SU-DHL-6 (cell line): Measurements from ENCODE around the gene OTUD7B.

Experiments used
- H2AFZ ChIP-seq: fragments of 200-600 bp; sonication (generic); 2 replicates; pipeline ENCODE4 v1.6.1; 2014; ENCODE audit warnings: low read depth, mild to moderate bottlenecking, moderate library complexity, mixed read lengths, antibody characterized with exemption, low read length; ENCODE audit not compliant: severe bottlenecking
- H3F3A ChIP-seq: fragments of 200-600 bp; shearing (Covaris generic); 2 replicates; pipeline ENCODE4 v1.6.0; 2016; ENCODE audit warnings: antibody characterized with exemption, mild to moderate bottlenecking; ENCODE audit not compliant: insufficient read depth
- H3K27ac ChIP-seq: fragments of 200-600 bp; sonication (generic); 2 replicates; pipeline ENCODE4 v1.5.1; 2016; ENCODE audit warnings: low read depth, mild to moderate bottlenecking, low read length, moderate library complexity, mixed read lengths
- H3K27me3 ChIP-seq: fragments of 200-600 bp; sonication (generic), shearing (Covaris generic); 2 replicates; pipeline ENCODE4 v1.6.0; 2014; ENCODE audit warnings: mild to moderate bottlenecking, low read length
- H3K36me3 ChIP-seq: fragments of 200-600 bp; sonication (generic); 2 replicates; pipeline ENCODE4 v1.6.1; 2014; ENCODE audit warnings: mild to moderate bottlenecking, low read length, mixed read lengths
- H3K4me2 ChIP-seq: fragments of 300-600, 200-600 bp; shearing (Covaris generic), sonication (generic); 2 replicates; pipeline ENCODE4 v1.6.0; 2014; ENCODE audit warnings: low read length, low read depth, mild to moderate bottlenecking; ENCODE audit not compliant: poor library complexity, severe bottlenecking
- H3K4me3 ChIP-seq: fragments of 200-600 bp; sonication (generic); 2 replicates; pipeline ENCODE4 v1.5.1; 2014; ENCODE audit warnings: antibody characterized with exemption, low read length, mild to moderate bottlenecking, mixed read lengths; ENCODE audit not compliant: insufficient read depth, poor library complexity, severe bottlenecking
- H3K79me2 ChIP-seq: fragments of 200-600 bp; sonication (generic); 2 replicates; pipeline ENCODE4 v1.6.1; 2014; ENCODE audit warnings: mild to moderate bottlenecking, low read length, moderate library complexity; ENCODE audit not compliant: insufficient read depth
- H3K9ac ChIP-seq: fragments of 200-600 bp; sonication (generic); 2 replicates; pipeline ENCODE4 v1.7.0; 2014; ENCODE audit warnings: mild to moderate bottlenecking, low read length
- H3K9me2 ChIP-seq: fragments of 200-600 bp; sonication (generic); replicated peaks from 2 replicates; pipeline ENCODE4 v1.6.1; 2014; ENCODE audit warnings: low read length; ENCODE audit not compliant: insufficient read depth
- H3K9me3 ChIP-seq: fragments of 200-600 bp; sonication (generic); 2 replicates; pipeline ENCODE4 v1.6.1; 2014; ENCODE audit warnings: low read length, mixed read lengths; ENCODE audit not compliant: insufficient read depth
- H4K20me1 ChIP-seq: fragments of 200-600 bp; sonication (generic); 2 replicates; pipeline ENCODE4 v1.6.1; 2014; ENCODE audit warnings: low read depth, mild to moderate bottlenecking, antibody characterized with exemption, low read length, moderate library complexity, mixed read lengths
- EZH2phosphoT487 ChIP-seq: fragments of 200-600 bp; sonication (generic), shearing (Covaris generic); conservative IDR thresholded peaks from 2 replicates; pipeline ENCODE4 v1.6.1; 2018; ENCODE audit warnings: mild to moderate bottlenecking, antibody characterized with exemption, low read length, moderate library complexity, mixed read lengths
- TF ChIP-seq, protein P1 (sequence below): fragments of 200-600 bp; sonication (generic); IDR thresholded peaks from one replicate; pipeline ENCODE4 v1.5.1; 2017; ENCODE audit warnings: antibody characterized with exemption, mild to moderate bottlenecking, low read length, moderate library complexity; ENCODE audit not compliant: insufficient read depth, poor library complexity, severe bottlenecking

OTUD7B gene

GRCh38 chr1:149978547-149979023 lies 31.9 kb downstream of the OTUD7B start:
- H3K4me3 ChIP-seq = no peak overlapping the region
- H3K9ac ChIP-seq = no peak overlapping the region
- TF ChIP-seq, protein P1, sequence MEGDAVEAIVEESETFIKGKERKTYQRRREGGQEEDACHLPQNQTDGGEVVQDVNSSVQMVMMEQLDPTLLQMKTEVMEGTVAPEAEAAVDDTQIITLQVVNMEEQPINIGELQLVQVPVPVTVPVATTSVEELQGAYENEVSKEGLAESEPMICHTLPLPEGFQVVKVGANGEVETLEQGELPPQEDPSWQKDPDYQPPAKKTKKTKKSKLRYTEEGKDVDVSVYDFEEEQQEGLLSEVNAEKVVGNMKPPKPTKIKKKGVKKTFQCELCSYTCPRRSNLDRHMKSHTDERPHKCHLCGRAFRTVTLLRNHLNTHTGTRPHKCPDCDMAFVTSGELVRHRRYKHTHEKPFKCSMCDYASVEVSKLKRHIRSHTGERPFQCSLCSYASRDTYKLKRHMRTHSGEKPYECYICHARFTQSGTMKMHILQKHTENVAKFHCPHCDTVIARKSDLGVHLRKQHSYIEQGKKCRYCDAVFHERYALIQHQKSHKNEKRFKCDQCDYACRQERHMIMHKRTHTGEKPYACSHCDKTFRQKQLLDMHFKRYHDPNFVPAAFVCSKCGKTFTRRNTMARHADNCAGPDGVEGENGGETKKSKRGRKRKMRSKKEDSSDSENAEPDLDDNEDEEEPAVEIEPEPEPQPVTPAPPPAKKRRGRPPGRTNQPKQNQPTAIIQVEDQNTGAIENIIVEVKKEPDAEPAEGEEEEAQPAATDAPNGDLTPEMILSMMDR = no peak
- TF ChIP-seq EZH2phosphoT487 = no peak
- H3K9me3 ChIP-seq = no peaks in the 10 kb centered on the region
- H2AFZ ChIP-seq = no peak overlapping the region
- H4K20me1 ChIP-seq = no peaks in the 10 kb centered on the region
- H3K27ac ChIP-seq = no peak overlapping the region
- no peaks in the 10 kb centered on the region for H3K9me2 ChIP-seq
- H3K27me3 ChIP-seq = no peaks in the 10 kb centered on the region
- no peak overlapping the region for H3K4me2 ChIP-seq
- H3F3A ChIP-seq = no peaks in the 10 kb centered on the region
- no peaks in the 10 kb centered on the region for H3K36me3 ChIP-seq
- no peaks in the 10 kb centered on the region for H3K79me2 ChIP-seq

DNA sequence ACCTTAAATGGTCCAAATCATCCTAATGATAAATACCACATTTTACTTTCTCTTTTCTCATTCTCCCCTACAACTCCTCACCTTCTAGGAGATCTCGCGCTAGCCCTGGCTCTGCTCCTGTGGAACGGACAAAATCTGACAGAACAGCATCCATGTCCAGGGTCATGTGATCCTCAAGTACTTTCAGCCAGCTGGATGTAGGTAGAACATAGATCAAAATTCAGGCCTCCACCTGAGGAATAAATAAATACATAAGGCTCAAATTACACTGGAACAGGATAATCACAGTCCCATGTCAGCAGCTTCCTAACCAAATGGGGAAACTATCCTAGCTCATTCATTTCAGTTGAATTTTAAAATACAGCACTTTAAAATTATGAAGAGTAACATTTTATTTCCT lies 33.2 kb downstream of the OTUD7B start:
- Histone ChIP-seq H3K4me2 (no peak overlapping the region), H3K4me3 (no peak overlapping the region), H3F3A (no peaks in the 10 kb centered on the region), H3K79me2 (no peaks in the 10 kb centered on the region), H3K9me2 (no peaks in the 10 kb centered on the region), H3K27me3 (no peaks in the 10 kb centered on the region), H3K9me3 (no peaks in the 10 kb centered on the region), H3K27ac (no peak overlapping the region), H4K20me1 (no peaks in the 10 kb centered on the region), H3K9ac (no peak overlapping the region), H2AFZ (no peak overlapping the region), H3K36me3 (no peaks in the 10 kb centered on the region)
- no peak for TF ChIP-seq EZH2phosphoT487
- TF ChIP-seq, protein P1 = no peak

- Histone ChIP-seq H3K27me3 (no peaks in the 10 kb centered on the region), H3K4me3 (no peak overlapping the region), H3K9ac (no peak overlapping the region), H2AFZ (no peak overlapping the region), H3K79me2 (no peaks in the 10 kb centered on the region), H3K4me2 (no peak overlapping the region), H3K36me3 (no peaks in the 10 kb centered on the region), H3F3A (no peaks in the 10 kb centered on the region), H3K9me2 (no peaks in the 10 kb centered on the region), H3K27ac (no peak overlapping the region), H3K9me3 (no peaks in the 10 kb centered on the region), H4K20me1 (no peaks in the 10 kb centered on the region)
- TF ChIP-seq, protein P1 = no peak
- TF ChIP-seq EZH2phosphoT487 = no peak
Measured at GRCh38 chr1:149972547-149972946, 38.0 kb downstream of the OTUD7B start.

- Histone ChIP-seq H3K79me2 (no peaks in the 10 kb centered on the region), H3K36me3 (no peaks in the 10 kb centered on the region), H3K9me3 (no peaks in the 10 kb centered on the region), H3F3A (no peaks in the 10 kb centered on the region), H3K9ac (no peak overlapping the region), H3K4me2 (no peak overlapping the region), H3K4me3 (no peak overlapping the region), H4K20me1 (no peaks in the 10 kb centered on the region), H3K9me2 (no peaks in the 10 kb centered on the region), H3K27me3 (no peaks in the 10 kb centered on the region), H2AFZ (no peak overlapping the region), H3K27ac (no peak overlapping the region)
- TF ChIP-seq EZH2phosphoT487 = no peak
- TF ChIP-seq, protein P1 = no peak
Measured at GRCh38 chr1:149967646-149968045, 42.9 kb downstream of the OTUD7B start.
